Activated T-helper 17 cell treated with anti-CD3 and anti-CD28 coated beads, Interleukin-2, amount 50 U/mL, for 72 hours (primary cell): ENCODE measurements around the gene UBE2D2. TPM values are rescaled to one million over a fixed set of nuclear protein-coding genes. Genes with fewer than 3 reads are reported as not detected.

Experiments
- ATAC-seq: fragments of 150-1000 bp; cut with Tn5 transposase; replicated peaks from 2 replicates; pipeline ENCODE4 v1.10.0; 2021; ENCODE audit warnings: mild to moderate bottlenecking, moderate library complexity
- H3K27ac Mint-ChIP-seq: one replicate; pipeline ENCODE4 v1.8.0; 2022; ENCODE audit warnings: mixed read lengths
- H3K27me3 Mint-ChIP-seq: one replicate; pipeline ENCODE4 v1.8.0; 2022; ENCODE audit warnings: mixed read lengths
- H3K36me3 Mint-ChIP-seq: one replicate; pipeline ENCODE4 v1.8.0; 2022; ENCODE audit warnings: low read depth, mild to moderate bottlenecking, mixed read lengths
- H3K4me1 Mint-ChIP-seq: one replicate; pipeline ENCODE4 v1.8.0; 2022; ENCODE audit warnings: mixed read lengths
- H3K4me3 Mint-ChIP-seq: one replicate; pipeline ENCODE4 v1.8.0; 2022; ENCODE audit warnings: mild to moderate bottlenecking, mixed read lengths
- H3K9me3 Mint-ChIP-seq: one replicate; pipeline ENCODE4 v1.8.0; 2022; ENCODE audit warnings: mixed read lengths
- total RNA-seq, 2 donors: library from RNA; stranded (reverse); gene quantifications; one replicate each; pipeline ENCODE4 v1.2.3, GENCODE V29; 2022

UBE2D2 gene
- total RNA-seq, 2 donors from 2014 or later = 200 to 270 TPM

DNA sequence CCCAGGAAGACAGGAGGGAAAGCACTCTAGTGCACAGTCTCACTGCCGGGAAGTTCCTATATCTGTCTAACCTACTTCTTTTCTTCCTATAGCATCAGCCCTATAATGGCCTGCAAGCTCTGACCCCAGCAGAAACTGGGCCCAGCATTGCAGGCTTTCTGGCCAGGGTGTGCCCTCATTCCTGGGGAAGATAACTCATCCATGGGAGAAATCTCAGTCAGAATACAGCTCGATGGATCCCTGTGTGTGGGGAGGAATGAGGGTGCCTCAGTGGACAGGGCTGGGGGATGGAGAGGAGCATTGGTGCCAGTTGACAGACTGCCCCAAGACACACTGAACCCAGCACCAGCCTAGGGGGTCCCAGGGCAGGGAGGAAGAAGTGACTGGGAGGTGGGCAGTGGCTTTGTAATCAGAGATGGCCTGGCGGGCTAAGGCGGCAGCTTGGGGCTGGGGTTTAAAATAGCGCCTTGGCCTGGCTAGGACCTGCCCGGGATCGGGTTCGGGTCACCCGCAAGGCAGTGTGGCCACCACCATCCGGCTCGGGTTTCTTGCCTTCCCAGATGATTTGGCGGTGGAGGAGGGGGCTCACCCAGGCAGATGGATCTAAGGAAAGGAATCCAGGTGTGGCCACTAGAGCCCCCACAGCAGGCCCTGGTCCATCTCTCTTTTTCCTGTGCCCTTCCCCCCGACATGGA is 79.4 kb downstream of the UBE2D2 start:
- Mint-ChIP-seq H3K4me1 (peaks cover 16% of the 10 kb centered on the region), H3K27me3 (no peaks in the 10 kb centered on the region), H3K27ac (no peak overlapping the region), H3K9me3 (no peaks in the 10 kb centered on the region), H3K36me3 (peaks cover 17% of the 10 kb centered on the region), H3K4me3 (no peak overlapping the region)
- ATAC-seq = no peak

GRCh38 chr5:139641116-139642080 is 80.3 kb downstream of the UBE2D2 start:
- no peak for ATAC-seq
- Mint-ChIP-seq H3K36me3 (peaks cover 11% of the 10 kb centered on the region), H3K4me1 (peaks cover 8% of the 10 kb centered on the region), H3K27me3 (peaks cover under 1% of the 10 kb centered on the region), H3K27ac (peak overlapping the region; percentile 15), H3K9me3 (no peaks in the 10 kb centered on the region), H3K4me3 (no peak overlapping the region)

GRCh38 chr5:139642213-139642612 is 81.1 kb downstream of the UBE2D2 start:
- no peak for ATAC-seq
- peaks cover 11% of the 10 kb centered on the region for H3K36me3 Mint-ChIP-seq
- H3K9me3 Mint-ChIP-seq = no peaks in the 10 kb centered on the region
- H3K4me3 Mint-ChIP-seq = no peak overlapping the region
- no peaks in the 10 kb centered on the region for H3K4me1 Mint-ChIP-seq
- H3K27ac Mint-ChIP-seq = no peak overlapping the region
- peaks cover 6% of the 10 kb centered on the region for H3K27me3 Mint-ChIP-seq

- Mint-ChIP-seq H3K27ac (no peak overlapping the region), H3K4me3 (no peak overlapping the region), H3K27me3 (peaks cover 8% of the 10 kb centered on the region), H3K36me3 (peaks cover 9% of the 10 kb centered on the region), H3K4me1 (no peaks in the 10 kb centered on the region), H3K9me3 (no peaks in the 10 kb centered on the region)
- ATAC-seq = no peak
Measured at GRCh38 chr5:139642891-139643871, 82.0 kb downstream of the UBE2D2 start.

DNA sequence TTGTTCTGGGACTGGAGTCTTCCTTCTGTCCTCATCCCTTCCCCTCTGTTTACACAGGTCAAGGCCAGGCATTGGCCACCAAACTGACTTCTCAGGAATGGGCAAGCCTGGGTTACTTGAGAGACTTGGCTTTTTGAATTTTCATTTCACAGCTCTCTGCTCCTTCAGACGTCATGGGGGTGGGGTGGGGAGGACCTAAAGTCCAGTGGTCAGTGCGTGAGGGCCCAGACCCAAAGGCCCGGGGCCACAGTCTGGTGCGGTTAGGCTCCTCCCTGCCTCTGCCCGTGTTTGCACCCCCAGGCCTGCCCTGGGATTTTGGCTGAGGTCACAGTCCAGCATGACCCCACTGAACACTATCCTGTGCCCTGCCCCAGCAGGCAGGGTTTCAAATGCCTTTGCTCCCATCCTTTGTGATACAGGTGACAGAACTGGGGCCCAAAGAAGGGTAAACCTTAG is 82.9 kb downstream of the UBE2D2 start:
- ATAC-seq = no peak
- H3K27ac Mint-ChIP-seq = no peak overlapping the region
- H3K4me3 Mint-ChIP-seq = no peak overlapping the region
- no peaks in the 10 kb centered on the region for H3K4me1 Mint-ChIP-seq
- peaks cover under 1% of the 10 kb centered on the region for H3K36me3 Mint-ChIP-seq
- H3K9me3 Mint-ChIP-seq = no peaks in the 10 kb centered on the region
- H3K27me3 Mint-ChIP-seq = peaks cover 8% of the 10 kb centered on the region

GRCh38 chr5:139644646-139645429 is 83.7 kb downstream of the UBE2D2 start:
- Mint-ChIP-seq H3K9me3 (no peaks in the 10 kb centered on the region), H3K4me3 (no peak overlapping the region), H3K27me3 (peaks cover 12% of the 10 kb centered on the region), H3K27ac (no peak overlapping the region), H3K36me3 (peaks cover 4% of the 10 kb centered on the region), H3K4me1 (peaks cover 4% of the 10 kb centered on the region)
- no peak for ATAC-seq

- H3K9me3 Mint-ChIP-seq = no peaks in the 10 kb centered on the region
- peaks cover 13% of the 10 kb centered on the region for H3K27me3 Mint-ChIP-seq
- ATAC-seq = no peak
- H3K4me3 Mint-ChIP-seq = no peak overlapping the region
- H3K4me1 Mint-ChIP-seq = peaks cover 5% of the 10 kb centered on the region
- H3K36me3 Mint-ChIP-seq = peaks cover 5% of the 10 kb centered on the region
- H3K27ac Mint-ChIP-seq = no peak overlapping the region
Measured at GRCh38 chr5:139645430-139645871, 84.3 kb downstream of the UBE2D2 start.

DNA sequence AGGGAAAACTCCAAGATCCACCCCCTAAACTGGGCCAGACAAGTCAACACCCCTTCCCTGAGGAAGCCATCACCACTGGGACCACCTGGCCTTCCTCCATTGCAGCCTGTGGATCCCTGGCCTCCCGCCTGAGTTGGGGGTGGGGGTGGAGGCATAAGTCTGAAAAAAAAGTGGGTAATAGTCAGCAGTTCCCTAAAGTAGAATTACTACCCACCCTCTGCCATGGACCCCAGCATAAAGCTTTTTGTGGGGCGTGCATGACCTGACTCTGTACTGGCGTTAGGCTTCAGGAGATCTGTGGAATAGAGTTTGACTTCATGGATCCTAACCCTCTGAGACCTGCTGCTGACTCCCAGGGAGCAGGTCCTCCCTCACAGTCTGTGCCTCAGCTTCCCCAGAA is 85.0 kb downstream of the UBE2D2 start:
- H3K27me3 Mint-ChIP-seq = peaks cover 13% of the 10 kb centered on the region
- H3K36me3 Mint-ChIP-seq = peaks cover 5% of the 10 kb centered on the region
- no peaks in the 10 kb centered on the region for H3K9me3 Mint-ChIP-seq
- ATAC-seq = no peak
- peaks cover 5% of the 10 kb centered on the region for H3K4me1 Mint-ChIP-seq
- H3K4me3 Mint-ChIP-seq = no peak overlapping the region
- H3K27ac Mint-ChIP-seq = no peak overlapping the region

DNA sequence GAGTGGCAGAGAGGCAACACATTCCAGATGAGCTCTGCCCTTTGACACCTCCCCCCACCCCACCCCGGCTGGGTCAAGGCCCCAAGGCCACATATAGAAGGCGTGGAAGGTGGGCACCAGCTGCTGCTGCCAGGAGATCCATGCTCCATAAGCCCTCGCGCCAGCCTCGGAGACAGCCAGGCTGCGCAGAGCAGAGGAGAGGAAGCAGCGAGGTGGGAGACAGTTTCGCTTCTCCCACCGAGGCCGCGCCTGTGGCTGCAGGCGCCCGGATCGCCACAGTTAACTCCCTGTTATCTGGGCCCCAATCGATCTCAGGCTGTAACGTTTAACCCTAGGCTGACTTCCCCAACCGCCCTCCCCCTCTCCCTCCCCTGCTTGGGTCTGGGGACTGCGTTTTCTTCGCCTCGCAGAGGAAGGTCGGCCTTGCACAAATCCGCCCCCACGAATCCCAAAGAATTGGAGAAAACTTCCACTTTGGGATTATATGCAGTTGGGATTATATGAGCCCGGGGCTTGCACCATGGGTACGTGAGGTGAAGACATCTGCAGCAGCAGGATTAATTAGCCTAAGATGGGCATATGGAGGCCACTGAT is 85.9 kb downstream of the UBE2D2 start:
- Mint-ChIP-seq H3K9me3 (no peaks in the 10 kb centered on the region), H3K4me3 (no peak overlapping the region), H3K27me3 (peaks cover 18% of the 10 kb centered on the region), H3K27ac (no peak overlapping the region), H3K36me3 (peaks cover 5% of the 10 kb centered on the region), H3K4me1 (peaks cover 5% of the 10 kb centered on the region)
- ATAC-seq = no peak

DNA sequence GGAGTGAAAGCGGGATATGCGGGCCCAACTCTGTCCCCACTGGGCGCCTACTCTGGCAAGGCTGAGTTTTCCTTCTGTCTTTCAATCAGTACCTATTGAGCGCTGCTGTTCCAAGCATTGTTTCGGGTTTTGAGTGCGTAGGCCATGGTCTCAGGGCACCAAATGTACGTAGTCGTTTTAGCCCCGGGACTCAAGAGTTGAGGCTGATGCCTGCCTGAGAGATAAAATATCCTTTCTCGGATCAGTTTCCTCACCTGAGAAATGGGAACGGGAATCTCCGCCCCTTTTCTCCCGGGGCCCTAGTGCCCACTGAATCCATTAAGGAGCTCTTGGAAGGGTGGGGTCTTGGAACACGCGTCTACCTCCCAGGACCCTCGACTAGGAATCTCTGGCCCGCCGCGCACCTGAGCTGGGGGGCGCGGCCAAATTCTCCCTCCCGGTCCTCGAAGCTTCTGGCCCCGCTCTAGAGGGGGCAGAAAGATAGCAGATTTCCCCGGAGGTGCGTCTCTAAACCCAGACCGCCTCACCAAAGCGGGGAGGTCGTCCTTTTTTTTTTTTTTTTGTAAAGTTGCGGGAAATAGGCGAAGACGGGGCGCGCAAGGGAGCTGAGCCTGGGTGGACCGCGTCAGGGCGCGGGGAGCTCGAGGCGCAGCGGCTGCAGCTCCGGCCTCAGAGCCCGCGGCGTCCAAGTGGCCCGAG is 86.5 kb downstream of the UBE2D2 start:
- Mint-ChIP-seq H3K9me3 (no peaks in the 10 kb centered on the region), H3K4me1 (peaks cover 11% of the 10 kb centered on the region), H3K27me3 (peaks cover 24% of the 10 kb centered on the region), H3K4me3 (peak overlapping the region; percentile 41), H3K27ac (no peak overlapping the region), H3K36me3 (peaks cover 5% of the 10 kb centered on the region)
- no peak for ATAC-seq

GRCh38 chr5:139648205-139649081 is 87.3 kb downstream of the UBE2D2 start, which contains the start of gene CXXC5:
TSS of gene CXXC5 (plus strand) at chr5:139648349. CDS start at chr5:139680524, 32,175 bp downstream.
- Mint-ChIP-seq H3K4me1 (peaks cover 13% of the 10 kb centered on the region), H3K27ac (no peak within 1 kb of the TSS), H3K27me3 (peaks cover 29% of the 10 kb centered on the region), H3K36me3 (peaks cover 5% of the 10 kb centered on the region), H3K4me3 (peak within 1 kb of the TSS; percentile 75), H3K9me3 (no peaks in the 10 kb centered on the region)
- ATAC-seq = peak; percentile 28
